GM19452 (cell line): Measurements from ENCODE around the gene ANKRD53.

ENCODE experiments used
- ATAC-seq: cut with Tn5 transposase; IDR thresholded peaks from one replicate; pipeline ENCODE4 v1.9.1; 2021; ENCODE audit not compliant: unreplicated experiment

The ANKRD53 gene

GRCh38 chr2:70942396-70943204 is 35.8 kb upstream of the ANKRD53 start:
- no peak for ATAC-seq

- ATAC-seq = no peak
These were observed 35.1 kb upstream of the ANKRD53 start for GRCh38 chr2:70943205-70943871.

GRCh38 chr2:70944111-70944690 is 34.2 kb upstream of the ANKRD53 start:
- no peak for ATAC-seq

- ATAC-seq = no peak
These were observed 31.5 kb upstream of the ANKRD53 start for GRCh38 chr2:70946832-70947442.

DNA sequence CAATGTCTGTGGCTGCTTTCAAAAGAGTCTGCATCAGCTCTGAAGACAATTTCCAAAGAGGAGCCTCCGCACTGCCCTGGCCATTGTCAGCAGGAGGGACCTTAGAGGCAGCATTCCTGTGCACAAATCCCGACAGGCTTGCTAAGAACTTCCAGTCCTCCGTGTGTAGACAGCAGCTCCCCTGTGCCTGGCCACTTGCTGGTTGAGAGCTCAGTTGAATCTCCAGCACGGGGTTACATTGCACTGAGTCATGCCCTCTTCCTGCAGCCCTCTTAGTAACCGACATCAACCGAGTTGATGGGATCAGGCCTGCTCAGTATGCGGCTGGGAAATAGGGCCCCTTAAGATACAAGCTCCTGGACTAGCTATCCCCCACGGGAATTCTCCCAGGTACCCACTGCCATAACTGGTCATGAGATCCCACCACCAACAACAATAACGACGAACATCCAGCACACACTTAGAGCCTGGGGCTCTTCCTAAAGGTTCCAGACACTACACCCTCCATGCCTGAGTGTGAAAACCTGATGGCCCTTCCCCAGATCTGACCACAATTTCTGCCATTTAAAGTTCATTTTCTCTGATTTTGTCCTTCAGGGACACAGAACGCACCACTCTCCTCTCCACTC is 30.8 kb upstream of the ANKRD53 start:
- ATAC-seq = no peak

- peak; percentile 88 for ATAC-seq
These were observed 30.0 kb upstream of the ANKRD53 start for GRCh38 chr2:70948337-70949003.

GRCh38 chr2:70949086-70949485 is 29.3 kb upstream of the ANKRD53 start:
- ATAC-seq = no peak

DNA sequence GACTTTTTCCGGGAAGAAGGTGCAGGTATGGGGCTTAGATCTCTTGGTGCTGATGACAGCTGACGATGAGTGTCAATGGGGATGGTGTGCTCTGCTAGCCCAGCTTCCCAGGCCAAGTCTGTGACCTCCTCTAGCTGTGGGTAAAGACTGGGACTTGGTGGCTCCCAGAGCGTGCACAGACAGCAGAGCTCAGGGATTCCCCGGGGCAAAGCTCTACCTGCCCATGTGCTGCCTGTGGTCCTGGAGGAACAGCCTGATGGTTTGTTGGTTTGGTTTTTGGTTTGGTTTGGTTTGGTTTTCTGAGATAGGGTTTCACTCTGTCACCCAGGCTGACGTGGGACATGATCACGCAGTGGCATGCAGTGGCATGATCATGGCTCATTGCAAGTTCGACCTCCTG is 23.5 kb upstream of the ANKRD53 start:
- no peak for ATAC-seq

GRCh38 chr2:70956141-70956540 is 22.3 kb upstream of the ANKRD53 start:
- no peak for ATAC-seq

- ATAC-seq = no peak
These were observed 20.6 kb upstream of the ANKRD53 start for GRCh38 chr2:70957798-70958197.

DNA sequence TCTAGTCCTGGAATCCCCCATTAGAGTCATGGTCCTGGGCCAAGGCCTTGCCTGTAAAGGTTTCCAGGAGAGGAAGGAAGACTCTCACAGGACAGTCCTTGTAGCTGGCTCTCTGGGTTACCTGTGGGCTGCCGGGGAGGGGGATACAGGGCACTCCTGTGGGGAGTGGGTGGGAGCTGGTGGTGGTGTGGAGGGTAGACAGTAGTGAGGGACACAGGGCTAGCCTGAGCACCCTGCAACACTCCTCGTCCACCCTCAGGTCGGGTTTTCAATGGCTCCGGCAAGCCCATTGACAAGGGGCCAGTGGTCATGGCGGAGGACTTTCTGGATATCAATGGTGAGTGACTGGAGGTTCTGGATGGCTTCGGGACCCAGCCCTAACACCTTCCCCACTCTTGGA is 19.7 kb upstream of the ANKRD53 start:
- ATAC-seq = no peak

- ATAC-seq = no peak
These were observed 19.1 kb upstream of the ANKRD53 start for GRCh38 chr2:70959271-70959761.

DNA sequence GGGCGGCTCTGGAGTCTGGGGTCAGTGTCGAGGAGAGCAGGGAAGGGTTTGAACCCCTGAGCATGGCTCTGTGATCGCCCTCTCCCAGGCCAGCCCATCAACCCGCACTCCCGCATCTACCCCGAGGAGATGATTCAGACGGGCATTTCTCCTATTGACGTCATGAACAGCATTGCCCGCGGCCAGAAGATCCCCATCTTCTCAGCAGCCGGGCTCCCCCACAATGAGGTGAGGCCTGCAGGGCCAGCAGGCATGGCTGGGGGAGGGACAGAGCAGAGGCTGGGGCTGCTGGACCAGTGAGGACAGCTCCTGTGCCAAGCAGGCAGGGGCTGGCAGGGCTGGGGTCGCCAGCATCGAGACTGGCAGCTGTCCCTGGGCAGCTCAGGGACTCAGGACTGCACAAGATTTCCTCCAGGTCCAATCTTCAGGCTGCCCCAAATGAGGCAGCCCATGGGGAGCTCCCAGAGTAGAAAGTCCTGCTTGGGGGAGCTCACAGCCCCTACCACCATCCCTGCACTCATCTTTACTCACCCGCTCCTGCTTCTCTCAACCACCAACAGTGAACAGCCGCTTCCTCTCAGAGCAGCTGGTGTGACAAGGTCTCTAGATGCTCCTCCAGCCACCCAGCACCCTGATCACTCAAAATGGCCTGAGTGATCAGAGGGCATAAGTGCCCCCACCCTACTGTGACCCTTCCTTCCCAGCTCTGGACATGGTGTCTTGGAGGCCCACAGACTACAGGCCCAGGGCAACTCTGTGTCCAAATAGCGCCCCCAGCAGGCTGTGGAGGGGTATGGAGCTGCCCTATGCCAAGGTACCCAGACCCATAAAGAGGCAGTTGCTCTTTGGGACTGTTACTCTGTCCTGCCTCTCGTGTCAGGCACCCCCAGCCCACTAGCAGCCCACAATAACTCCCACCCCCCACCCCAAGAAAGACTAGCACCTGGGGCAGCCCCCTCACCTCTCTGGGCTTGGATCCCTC is 18.3 kb upstream of the ANKRD53 start:
- no peak for ATAC-seq

- ATAC-seq = no peak
These were observed 17.4 kb upstream of the ANKRD53 start for GRCh38 chr2:70960833-70961647.

DNA sequence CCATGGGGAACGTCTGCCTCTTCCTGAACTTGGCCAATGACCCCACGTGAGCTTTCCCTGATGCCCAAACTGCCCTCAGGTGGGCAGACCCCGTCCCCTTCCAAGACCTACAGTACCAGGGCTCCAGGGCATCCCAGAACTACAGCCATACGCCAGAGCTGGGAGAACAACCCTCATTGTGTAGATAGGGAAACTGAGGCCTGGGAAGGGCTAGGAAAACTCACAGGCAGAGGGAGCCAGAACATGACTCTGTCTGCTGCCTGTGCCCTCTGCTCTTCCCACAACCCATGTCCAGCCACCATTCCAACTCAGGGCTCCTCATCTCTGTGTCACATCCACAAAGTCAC is 16.8 kb upstream of the ANKRD53 start:
- ATAC-seq = no peak

GRCh38 chr2:70962211-70962884 is 16.1 kb upstream of the ANKRD53 start:
- ATAC-seq = no peak

GRCh38 chr2:70962885-70963878 is 15.2 kb upstream of the ANKRD53 start:
- ATAC-seq = no peak
